ENCODE data around the gene GRB7. TPM values are rescaled to one million over a fixed set of nuclear protein-coding genes. Genes with fewer than 3 reads are reported as not detected.

Gene GRB7
- total RNA-seq, 4 donors from 2014 or later: 14.0 to 64.0 (median 26.3) TPM

GRCh38 chr17:39729280-39729851 lies 8.4 kb upstream of the GRB7 start:
- H3K4me3 ChIP-seq: peak overlapping the region in 3 of 4 donors; percentile 68 to 86 (median 75)
- H3K27ac ChIP-seq: peak overlapping the region in 3 of 4 donors; percentile 85 to 91 (median 88)
- no peaks in the 10 kb centered on the region for H3K27me3 ChIP-seq
- no peaks in the 10 kb centered on the region for H3K9me3 ChIP-seq
- H3K36me3 ChIP-seq: peaks cover 0 to 46% (median 0%) of the 10 kb centered on the region in 3 donors
- DNase-seq: no peak
- peaks cover 0 to 11% (median 5%) of the 10 kb centered on the region in 4 donors for H3K4me1 ChIP-seq
- no peak for TF ChIP-seq POLR2A (IDR thresholded peaks at IDR 0.05)
- TF ChIP-seq, protein P1, sequence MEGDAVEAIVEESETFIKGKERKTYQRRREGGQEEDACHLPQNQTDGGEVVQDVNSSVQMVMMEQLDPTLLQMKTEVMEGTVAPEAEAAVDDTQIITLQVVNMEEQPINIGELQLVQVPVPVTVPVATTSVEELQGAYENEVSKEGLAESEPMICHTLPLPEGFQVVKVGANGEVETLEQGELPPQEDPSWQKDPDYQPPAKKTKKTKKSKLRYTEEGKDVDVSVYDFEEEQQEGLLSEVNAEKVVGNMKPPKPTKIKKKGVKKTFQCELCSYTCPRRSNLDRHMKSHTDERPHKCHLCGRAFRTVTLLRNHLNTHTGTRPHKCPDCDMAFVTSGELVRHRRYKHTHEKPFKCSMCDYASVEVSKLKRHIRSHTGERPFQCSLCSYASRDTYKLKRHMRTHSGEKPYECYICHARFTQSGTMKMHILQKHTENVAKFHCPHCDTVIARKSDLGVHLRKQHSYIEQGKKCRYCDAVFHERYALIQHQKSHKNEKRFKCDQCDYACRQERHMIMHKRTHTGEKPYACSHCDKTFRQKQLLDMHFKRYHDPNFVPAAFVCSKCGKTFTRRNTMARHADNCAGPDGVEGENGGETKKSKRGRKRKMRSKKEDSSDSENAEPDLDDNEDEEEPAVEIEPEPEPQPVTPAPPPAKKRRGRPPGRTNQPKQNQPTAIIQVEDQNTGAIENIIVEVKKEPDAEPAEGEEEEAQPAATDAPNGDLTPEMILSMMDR (IDR thresholded peaks at IDR 0.05): no peak

DNA sequence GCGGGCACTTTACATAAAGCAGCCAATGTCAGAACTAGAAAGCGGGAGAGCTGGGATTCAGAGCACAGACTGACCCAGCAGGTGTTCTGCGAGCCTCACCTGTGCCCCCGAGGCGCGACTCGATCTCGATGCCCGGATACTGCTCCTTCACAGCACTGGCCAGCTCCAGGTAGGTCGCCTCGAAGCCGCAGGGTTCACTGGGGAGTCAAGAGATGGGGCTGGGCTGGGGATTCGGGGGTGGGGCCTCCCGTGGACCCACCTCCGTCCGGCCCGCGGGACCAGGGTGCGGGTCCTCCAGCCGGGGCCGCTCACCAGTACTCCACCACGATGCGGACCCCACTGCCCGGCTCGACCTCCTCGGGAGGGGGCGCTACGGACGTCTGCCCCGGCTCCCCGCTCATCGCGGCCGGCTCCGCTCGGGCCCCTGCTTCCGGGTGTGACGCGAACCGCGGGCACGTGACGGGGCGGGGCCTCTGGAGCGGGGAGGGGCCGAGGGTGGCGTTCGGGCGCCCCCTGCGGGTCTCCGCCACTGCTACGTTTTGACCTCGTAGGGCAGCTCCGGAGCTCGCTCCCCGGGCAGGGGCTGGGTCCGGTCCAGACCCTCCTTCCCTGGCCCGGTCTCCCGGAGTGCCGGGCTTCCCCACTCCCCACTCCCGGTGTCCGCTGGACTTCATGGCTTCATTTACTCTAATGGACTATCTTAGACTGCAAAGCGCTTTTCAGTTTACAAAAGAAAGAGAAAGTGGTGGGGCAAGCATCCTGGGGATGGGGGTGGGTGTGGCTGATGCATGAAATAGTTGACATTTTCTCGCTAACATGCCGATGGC lies 7.4 kb upstream of the GRB7 start, which contains the start of gene MIEN1:
Gene MIEN1 (minus strand): TSS at position 438 of the 827 bp plus-strand sequence. CDS start 37 bp downstream, at position 401.
- H3K4me3 ChIP-seq: peak within 1 kb of the TSS; percentile 66 to 86 (median 72)
- H3K9me3 ChIP-seq: no peaks in the 10 kb centered on the region
- TF ChIP-seq, protein P1 (IDR thresholded peaks at IDR 0.05): peak; percentile 91 to 95 (median 92)
- peak; percentile 89 to 90 for TF ChIP-seq POLR2A (IDR thresholded peaks at IDR 0.05)
- H3K36me3 ChIP-seq: peaks cover 0 to 37% (median 0%) of the 10 kb centered on the region in 3 donors
- H3K4me1 ChIP-seq: peaks cover 0 to 11% (median 5%) of the 10 kb centered on the region in 4 donors
- peak within 1 kb of the TSS; percentile 85 to 91 (median 90) for H3K27ac ChIP-seq
- no peaks in the 10 kb centered on the region for H3K27me3 ChIP-seq
- peak; percentile 91 to 97 (median 97) for DNase-seq

- Histone ChIP-seq H3K27me3 (no peaks in the 10 kb centered on the region), H3K4me1 (peaks cover 0 to 11% (median 5%) of the 10 kb centered on the region in 4 donors), H3K9me3 (no peaks in the 10 kb centered on the region), H3K4me3 (no peak overlapping the region), H3K36me3 (peaks cover 0 to 17% (median 0%) of the 10 kb centered on the region in 3 donors), H3K27ac (no peak overlapping the region)
- no peak for DNase-seq
- TF ChIP-seq, protein P1 (IDR thresholded peaks at IDR 0.05): no peak
- TF ChIP-seq POLR2A (IDR thresholded peaks at IDR 0.05): no peak
Measured at GRCh38 chr17:39732586-39732985, 5.2 kb upstream of the GRB7 start.

DNA sequence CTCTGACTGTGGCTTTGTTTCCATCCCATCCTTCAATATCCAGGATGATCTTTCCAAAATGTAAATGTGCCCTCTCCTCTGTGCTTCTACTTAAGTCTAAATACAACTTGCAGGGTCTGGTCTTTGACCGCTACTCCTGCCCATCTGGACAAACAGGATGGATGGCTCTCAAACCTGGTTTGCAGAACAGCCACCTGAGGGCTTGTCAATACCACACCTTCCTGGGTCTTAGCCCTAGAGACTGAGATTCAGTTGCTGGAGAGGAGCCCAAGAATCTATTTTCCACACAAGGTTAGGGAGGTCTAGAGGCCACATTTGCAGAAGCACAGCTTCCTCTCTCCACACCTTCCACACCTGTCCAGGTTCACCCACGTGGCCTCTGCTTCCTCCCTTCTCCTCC lies 1.9 kb upstream of the GRB7 start:
- H3K9me3 ChIP-seq: no peaks in the 10 kb centered on the region
- peaks cover 0 to 28% (median 15%) of the 10 kb centered on the region in 4 donors for H3K4me1 ChIP-seq
- no peak for DNase-seq
- no peaks in the 10 kb centered on the region for H3K36me3 ChIP-seq
- TF ChIP-seq, protein P1 (IDR thresholded peaks at IDR 0.05): no peak
- TF ChIP-seq POLR2A (IDR thresholded peaks at IDR 0.05): no peak
- no peak overlapping the region for H3K4me3 ChIP-seq
- peak overlapping the region in 1 of 4 donors; percentile 90 for H3K27ac ChIP-seq
- no peaks in the 10 kb centered on the region for H3K27me3 ChIP-seq

GRCh38 chr17:39736319-39737165 lies 1.2 kb upstream of the GRB7 start:
- TF ChIP-seq, protein P1 (IDR thresholded peaks at IDR 0.05): no peak
- no peak for TF ChIP-seq POLR2A (IDR thresholded peaks at IDR 0.05)
- Histone ChIP-seq H3K36me3 (no peaks in the 10 kb centered on the region), H3K4me1 (peaks cover 0 to 34% (median 15%) of the 10 kb centered on the region in 4 donors), H3K27me3 (no peaks in the 10 kb centered on the region), H3K27ac (peak overlapping the region in 3 of 4 donors; percentile 69 to 90 (median 86)), H3K4me3 (peak overlapping the region in 2 of 4 donors; percentile 63 to 66), H3K9me3 (no peaks in the 10 kb centered on the region)
- DNase-seq: no peak

Data from Peyer's patch (tissue), 4 donors.